ENCODE measurements around the gene SYK.

The SYK gene

GRCh38 chr9:90890146-90890810 is 88.7 kb downstream of the SYK start:
- Histone ChIP-seq H3K9me3 (ENCODE audit: control insufficient read depth, insufficient read depth, low read length) (no peaks in the 10 kb centered on the region), H3K27me3 (ENCODE audit: control insufficient read depth, insufficient read depth, low read length) (no peaks in the 10 kb centered on the region), H3K4me3 (ENCODE audit: low read length) (no peak overlapping the region), H3K36me3 (ENCODE audit: control insufficient read depth, insufficient read depth, low read length) (no peaks in the 10 kb centered on the region), H3K27ac (ENCODE audit: low read length) (no peak overlapping the region), H3K4me1 (ENCODE audit: control insufficient read depth, insufficient read depth, low read length) (peaks cover 7% of the 10 kb centered on the region)
- WGBS (ENCODE audit: insufficient coverage, insufficient read length), result no CpG with 5 or more reads among the region's 10 CpGs
- no peak for DNase-seq (ENCODE audit: low read depth, low spot score)

- Histone ChIP-seq H3K36me3 (ENCODE audit: control insufficient read depth, insufficient read depth, low read length) (no peaks in the 10 kb centered on the region), H3K4me3 (ENCODE audit: low read length) (no peak overlapping the region), H3K4me1 (ENCODE audit: control insufficient read depth, insufficient read depth, low read length) (peaks cover 9% of the 10 kb centered on the region), H3K9me3 (ENCODE audit: control insufficient read depth, insufficient read depth, low read length) (no peaks in the 10 kb centered on the region), H3K27me3 (ENCODE audit: control insufficient read depth, insufficient read depth, low read length) (no peaks in the 10 kb centered on the region), H3K27ac (ENCODE audit: low read length) (no peak overlapping the region)
- no CpG with 5 or more reads among the region's 8 CpGs for WGBS (ENCODE audit: insufficient coverage, insufficient read length)
- no peak for DNase-seq (ENCODE audit: low read depth, low spot score)
These were observed 89.9 kb downstream of the SYK start for GRCh38 chr9:90891308-90892040.

- H3K9me3 ChIP-seq (ENCODE audit: control insufficient read depth, insufficient read depth, low read length), result no peaks in the 10 kb centered on the region
- WGBS (ENCODE audit: insufficient coverage, insufficient read length), result no CpG with 5 or more reads among the region's 6 CpGs
- no peak overlapping the region; the same call in 1 of the 2 replicates for H3K4me3 ChIP-seq (ENCODE audit: low read length)
- peaks cover 9% of the 10 kb centered on the region for H3K4me1 ChIP-seq (ENCODE audit: control insufficient read depth, insufficient read depth, low read length)
- H3K36me3 ChIP-seq (ENCODE audit: control insufficient read depth, insufficient read depth, low read length), result no peaks in the 10 kb centered on the region
- no peak overlapping the region for H3K27ac ChIP-seq (ENCODE audit: low read length)
- H3K27me3 ChIP-seq (ENCODE audit: control insufficient read depth, insufficient read depth, low read length), result no peaks in the 10 kb centered on the region
- DNase-seq (ENCODE audit: low read depth, low spot score), result no peak
These were observed 91.3 kb downstream of the SYK start for GRCh38 chr9:90892918-90893317.

GRCh38 chr9:90893706-90894105 is 92.1 kb downstream of the SYK start:
- peaks cover 9% of the 10 kb centered on the region for H3K4me1 ChIP-seq (ENCODE audit: control insufficient read depth, insufficient read depth, low read length)
- DNase-seq (ENCODE audit: low read depth, low spot score), result no peak
- H3K4me3 ChIP-seq (ENCODE audit: low read length), result no peak overlapping the region
- no CpG with 5 or more reads among the region's 4 CpGs for WGBS (ENCODE audit: insufficient coverage, insufficient read length)
- no peaks in the 10 kb centered on the region for H3K36me3 ChIP-seq (ENCODE audit: control insufficient read depth, insufficient read depth, low read length)
- no peaks in the 10 kb centered on the region for H3K27me3 ChIP-seq (ENCODE audit: control insufficient read depth, insufficient read depth, low read length)
- H3K27ac ChIP-seq (ENCODE audit: low read length), result no peak overlapping the region
- no peaks in the 10 kb centered on the region for H3K9me3 ChIP-seq (ENCODE audit: control insufficient read depth, insufficient read depth, low read length)

GRCh38 chr9:90894986-90895687 is 93.5 kb downstream of the SYK start:
- peaks cover 4% of the 10 kb centered on the region for H3K4me1 ChIP-seq (ENCODE audit: control insufficient read depth, insufficient read depth, low read length)
- H3K9me3 ChIP-seq (ENCODE audit: control insufficient read depth, insufficient read depth, low read length), result no peaks in the 10 kb centered on the region
- H3K4me3 ChIP-seq (ENCODE audit: low read length), result no peak overlapping the region
- no peak for DNase-seq (ENCODE audit: low read depth, low spot score)
- no peak overlapping the region for H3K27ac ChIP-seq (ENCODE audit: low read length)
- no CpG with 5 or more reads among the region's 16 CpGs for WGBS (ENCODE audit: insufficient coverage, insufficient read length)
- no peaks in the 10 kb centered on the region for H3K27me3 ChIP-seq (ENCODE audit: control insufficient read depth, insufficient read depth, low read length)
- H3K36me3 ChIP-seq (ENCODE audit: control insufficient read depth, insufficient read depth, low read length), result no peaks in the 10 kb centered on the region

- no CpG with 5 or more reads among the region's 7 CpGs for WGBS (ENCODE audit: insufficient coverage, insufficient read length)
- H3K4me3 ChIP-seq (ENCODE audit: low read length), result no peak overlapping the region
- no peaks in the 10 kb centered on the region for H3K9me3 ChIP-seq (ENCODE audit: control insufficient read depth, insufficient read depth, low read length)
- H3K4me1 ChIP-seq (ENCODE audit: control insufficient read depth, insufficient read depth, low read length), result peaks cover 4% of the 10 kb centered on the region
- no peaks in the 10 kb centered on the region for H3K27me3 ChIP-seq (ENCODE audit: control insufficient read depth, insufficient read depth, low read length)
- H3K36me3 ChIP-seq (ENCODE audit: control insufficient read depth, insufficient read depth, low read length), result no peaks in the 10 kb centered on the region
- DNase-seq (ENCODE audit: low read depth, low spot score), result no peak
- no peak overlapping the region for H3K27ac ChIP-seq (ENCODE audit: low read length)
These were observed 94.2 kb downstream of the SYK start for GRCh38 chr9:90895786-90896185.

GRCh38 chr9:90896231-90896630 is 94.6 kb downstream of the SYK start:
- Histone ChIP-seq H3K36me3 (ENCODE audit: control insufficient read depth, insufficient read depth, low read length) (no peaks in the 10 kb centered on the region), H3K27ac (ENCODE audit: low read length) (no peak overlapping the region), H3K9me3 (ENCODE audit: control insufficient read depth, insufficient read depth, low read length) (no peaks in the 10 kb centered on the region), H3K4me3 (ENCODE audit: low read length) (no peak overlapping the region), H3K4me1 (ENCODE audit: control insufficient read depth, insufficient read depth, low read length) (peaks cover 4% of the 10 kb centered on the region), H3K27me3 (ENCODE audit: control insufficient read depth, insufficient read depth, low read length) (no peaks in the 10 kb centered on the region)
- no CpG with 5 or more reads among the region's 3 CpGs for WGBS (ENCODE audit: insufficient coverage, insufficient read length)
- DNase-seq (ENCODE audit: low read depth, low spot score), result no peak

- Histone ChIP-seq H3K36me3 (ENCODE audit: control insufficient read depth, insufficient read depth, low read length) (no peaks in the 10 kb centered on the region), H3K4me3 (ENCODE audit: low read length) (no peak overlapping the region), H3K9me3 (ENCODE audit: control insufficient read depth, insufficient read depth, low read length) (no peaks in the 10 kb centered on the region), H3K4me1 (ENCODE audit: control insufficient read depth, insufficient read depth, low read length) (peaks cover 4% of the 10 kb centered on the region), H3K27me3 (ENCODE audit: control insufficient read depth, insufficient read depth, low read length) (no peaks in the 10 kb centered on the region), H3K27ac (ENCODE audit: low read length) (no peak overlapping the region)
- no CpG with 5 or more reads among the region's 3 CpGs for WGBS (ENCODE audit: insufficient coverage, insufficient read length)
- DNase-seq (ENCODE audit: low read depth, low spot score), result no peak
These were observed 96.6 kb downstream of the SYK start for GRCh38 chr9:90898228-90898627.

- Histone ChIP-seq H3K36me3 (ENCODE audit: control insufficient read depth, insufficient read depth, low read length) (no peaks in the 10 kb centered on the region), H3K4me1 (ENCODE audit: control insufficient read depth, insufficient read depth, low read length) (peaks cover 3% of the 10 kb centered on the region), H3K27ac (ENCODE audit: low read length) (no peak overlapping the region), H3K27me3 (ENCODE audit: control insufficient read depth, insufficient read depth, low read length) (no peaks in the 10 kb centered on the region), H3K9me3 (ENCODE audit: control insufficient read depth, insufficient read depth, low read length) (no peaks in the 10 kb centered on the region), H3K4me3 (ENCODE audit: low read length) (no peak overlapping the region)
- no peak for DNase-seq (ENCODE audit: low read depth, low spot score)
- no CpG with 5 or more reads among the region's 3 CpGs for WGBS (ENCODE audit: insufficient coverage, insufficient read length)
These were observed 97.7 kb downstream of the SYK start for GRCh38 chr9:90899287-90899686.

- Histone ChIP-seq H3K27ac (ENCODE audit: low read length) (no peak overlapping the region), H3K36me3 (ENCODE audit: control insufficient read depth, insufficient read depth, low read length) (no peaks in the 10 kb centered on the region), H3K27me3 (ENCODE audit: control insufficient read depth, insufficient read depth, low read length) (no peaks in the 10 kb centered on the region), H3K4me1 (ENCODE audit: control insufficient read depth, insufficient read depth, low read length) (peaks cover 3% of the 10 kb centered on the region), H3K4me3 (ENCODE audit: low read length) (no peak overlapping the region), H3K9me3 (ENCODE audit: control insufficient read depth, insufficient read depth, low read length) (no peaks in the 10 kb centered on the region)
- no peak for DNase-seq (ENCODE audit: low read depth, low spot score)
- no CpG with 5 or more reads among the region's 5 CpGs for WGBS (ENCODE audit: insufficient coverage, insufficient read length)
These were observed 98.5 kb downstream of the SYK start for GRCh38 chr9:90900130-90900529.
